OCI-LY3 (cell line): Measurements from ENCODE around the gene SNW1.

Source experiments
- H2AFZ ChIP-seq: fragments of 200-600, 300-600 bp; shearing (Covaris generic); 2 replicates; pipeline ENCODE4 v1.6.0; 2014; ENCODE audit warnings: antibody characterized with exemption, low read depth, low read length
- H3K27ac ChIP-seq: fragments of 200-600, 300-600 bp; sonication (generic); 2 replicates; pipeline ENCODE4 v1.5.1; 2014; ENCODE audit warnings: mild to moderate bottlenecking, low read length, moderate library complexity, mixed read lengths
- H3K27me3 ChIP-seq: fragments of 200-600, 300-600 bp; sonication (generic); 2 replicates; pipeline ENCODE4 v1.6.1; 2014; ENCODE audit warnings: low read depth, low read length, mixed read lengths
- H3K36me3 ChIP-seq: fragments of 200-600, 300-600 bp; sonication (generic); replicated peaks from 2 replicates; pipeline ENCODE3; 2014; ENCODE audit warnings: low read depth, low read length, mixed read lengths
- H3K4me1 ChIP-seq: fragments of 300-600, 200-600 bp; sonication (generic); 2 replicates; pipeline ENCODE4 v1.6.1; 2014; ENCODE audit warnings: low read length, mixed read lengths
- H3K4me2 ChIP-seq: fragments of 200-600, 300-600 bp; sonication (generic); 2 replicates; pipeline ENCODE4 v1.6.1; 2014; ENCODE audit warnings: low read length, mixed read lengths
- H3K4me3 ChIP-seq: fragments of 300-600, 200-600 bp; sonication (generic); 2 replicates; pipeline ENCODE4 v1.5.1; 2014; ENCODE audit warnings: antibody characterized with exemption, mild to moderate bottlenecking, low read length, moderate library complexity
- H3K79me2 ChIP-seq: fragments of 300-600, 200-600 bp; shearing (Covaris generic); 2 replicates; pipeline ENCODE4 v1.6.1; 2014; ENCODE audit warnings: mild to moderate bottlenecking, low read length, mixed read lengths
- H3K9ac ChIP-seq: fragments of 300-600, 200-600 bp; shearing (Covaris generic); 2 replicates; pipeline ENCODE4 v1.6.0; 2014; ENCODE audit warnings: mild to moderate bottlenecking, low read length, moderate library complexity
- H3K9me3 ChIP-seq: fragments of 200-600, 300-600 bp; shearing (Covaris generic); 2 replicates; pipeline ENCODE4 v1.6.1; 2014; ENCODE audit warnings: low read length, mixed read lengths; ENCODE audit not compliant: insufficient read depth
- H4K20me1 ChIP-seq: fragments of 200-600, 300-600 bp; sonication (generic); 2 replicates; pipeline ENCODE4 v1.6.1; 2016; ENCODE audit warnings: low read length, mixed read lengths; ENCODE audit not compliant: insufficient read depth
- EZH2phosphoT487 ChIP-seq: fragments of 200-600 bp; shearing (Covaris generic); IDR thresholded peaks from 2 replicates; pipeline ENCODE4 v1.6.1; 2018; ENCODE audit warnings: antibody characterized with exemption, mixed run types, low read depth
- TF ChIP-seq, protein P1 (sequence below): fragments of 200-600, 300-600 bp; sonication (generic); IDR thresholded peaks from 2 replicates; pipeline ENCODE4 v1.5.1; 2014; ENCODE audit warnings: antibody characterized with exemption, low read length, low read depth

The SNW1 gene

DNA sequence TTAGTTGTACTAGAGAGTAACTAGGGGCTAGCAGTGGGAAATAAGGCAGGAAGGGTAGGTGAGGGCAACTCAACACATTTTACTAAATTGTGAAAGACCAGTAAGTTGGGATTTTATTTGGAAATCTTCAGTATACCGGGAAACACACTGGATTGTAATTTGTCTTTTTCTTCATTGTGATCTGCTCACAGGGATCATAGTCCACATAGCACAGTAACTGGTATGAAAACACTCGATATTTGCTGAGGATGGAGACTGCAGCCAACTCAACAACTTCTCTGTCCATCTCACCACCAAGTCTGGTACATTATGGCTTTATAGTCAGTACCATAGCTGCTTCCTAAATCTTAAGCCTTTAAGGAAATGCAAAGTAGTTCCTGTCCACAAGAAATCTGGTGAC is 50.6 kb downstream of the SNW1 start:
- peaks cover 20% of the 10 kb centered on the region for H4K20me1 ChIP-seq
- H2AFZ ChIP-seq = no peak overlapping the region
- H3K79me2 ChIP-seq = peaks cover 93% of the 10 kb centered on the region
- H3K27ac ChIP-seq = no peak overlapping the region
- no peak overlapping the region for H3K9ac ChIP-seq
- H3K27me3 ChIP-seq = no peaks in the 10 kb centered on the region
- no peak for TF ChIP-seq EZH2phosphoT487
- TF ChIP-seq, protein P1, sequence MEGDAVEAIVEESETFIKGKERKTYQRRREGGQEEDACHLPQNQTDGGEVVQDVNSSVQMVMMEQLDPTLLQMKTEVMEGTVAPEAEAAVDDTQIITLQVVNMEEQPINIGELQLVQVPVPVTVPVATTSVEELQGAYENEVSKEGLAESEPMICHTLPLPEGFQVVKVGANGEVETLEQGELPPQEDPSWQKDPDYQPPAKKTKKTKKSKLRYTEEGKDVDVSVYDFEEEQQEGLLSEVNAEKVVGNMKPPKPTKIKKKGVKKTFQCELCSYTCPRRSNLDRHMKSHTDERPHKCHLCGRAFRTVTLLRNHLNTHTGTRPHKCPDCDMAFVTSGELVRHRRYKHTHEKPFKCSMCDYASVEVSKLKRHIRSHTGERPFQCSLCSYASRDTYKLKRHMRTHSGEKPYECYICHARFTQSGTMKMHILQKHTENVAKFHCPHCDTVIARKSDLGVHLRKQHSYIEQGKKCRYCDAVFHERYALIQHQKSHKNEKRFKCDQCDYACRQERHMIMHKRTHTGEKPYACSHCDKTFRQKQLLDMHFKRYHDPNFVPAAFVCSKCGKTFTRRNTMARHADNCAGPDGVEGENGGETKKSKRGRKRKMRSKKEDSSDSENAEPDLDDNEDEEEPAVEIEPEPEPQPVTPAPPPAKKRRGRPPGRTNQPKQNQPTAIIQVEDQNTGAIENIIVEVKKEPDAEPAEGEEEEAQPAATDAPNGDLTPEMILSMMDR = no peak
- peaks cover 32% of the 10 kb centered on the region for H3K4me1 ChIP-seq
- H3K4me3 ChIP-seq = no peak overlapping the region
- no peaks in the 10 kb centered on the region for H3K9me3 ChIP-seq
- H3K36me3 ChIP-seq = peaks cover 32% of the 10 kb centered on the region
- peak overlapping the region; percentile 89; the same call in 1 of the 2 replicates for H3K4me2 ChIP-seq

DNA sequence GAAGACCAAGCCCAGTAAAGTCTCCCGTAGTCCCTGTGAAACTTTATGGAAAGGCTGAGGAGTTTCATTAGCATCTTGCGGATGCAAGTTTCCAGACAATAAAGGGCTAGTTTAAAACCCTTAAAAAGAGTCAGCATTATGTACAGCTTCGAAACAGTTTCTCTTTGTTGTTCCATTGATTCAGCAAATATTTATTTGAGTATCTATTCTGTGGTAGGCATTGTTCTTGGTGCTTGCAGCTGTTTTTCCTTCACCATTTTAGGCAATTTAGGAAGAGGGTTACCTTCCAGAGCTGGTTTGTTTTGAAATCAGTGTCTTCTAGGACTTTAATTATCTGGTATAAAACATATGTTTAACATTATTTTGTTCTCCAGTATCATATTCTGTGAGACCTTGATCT is 51.5 kb downstream of the SNW1 start:
- no peak overlapping the region for H3K27ac ChIP-seq
- H3K9ac ChIP-seq = peak overlapping the region; percentile 89
- peaks cover 30% of the 10 kb centered on the region for H3K36me3 ChIP-seq
- peaks cover 91% of the 10 kb centered on the region for H3K79me2 ChIP-seq
- no peak for TF ChIP-seq EZH2phosphoT487
- TF ChIP-seq, protein P1 = no peak
- peaks cover 20% of the 10 kb centered on the region for H4K20me1 ChIP-seq
- peaks cover 27% of the 10 kb centered on the region for H3K4me1 ChIP-seq
- H3K4me2 ChIP-seq = peak overlapping the region; percentile 89
- no peaks in the 10 kb centered on the region for H3K9me3 ChIP-seq
- no peaks in the 10 kb centered on the region for H3K27me3 ChIP-seq
- peak overlapping the region; percentile 91 for H3K4me3 ChIP-seq
- H2AFZ ChIP-seq = no peak overlapping the region

DNA sequence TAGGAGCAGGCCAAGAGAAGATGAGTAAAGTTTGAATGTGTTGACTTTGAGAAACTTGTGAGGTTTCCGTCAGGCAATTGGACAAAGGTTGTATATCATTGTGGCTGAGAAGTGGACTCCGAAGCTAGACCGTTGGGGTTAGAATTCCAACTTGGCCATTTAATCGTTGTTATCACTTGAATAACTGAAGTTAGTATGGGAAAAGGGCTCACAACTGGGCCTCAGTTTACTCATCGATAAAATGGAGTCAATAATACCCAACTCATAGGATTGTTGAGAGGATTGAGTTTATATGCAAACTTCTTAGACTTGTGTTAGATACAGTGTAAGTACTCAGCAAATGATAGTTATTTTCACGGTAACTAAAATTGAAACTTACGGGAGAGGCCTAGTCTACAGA is 52.2 kb downstream of the SNW1 start:
- peak overlapping the region; percentile 89 for H3K9ac ChIP-seq
- peaks cover 31% of the 10 kb centered on the region for H3K36me3 ChIP-seq
- peaks cover 87% of the 10 kb centered on the region for H3K79me2 ChIP-seq
- no peak for TF ChIP-seq EZH2phosphoT487
- H2AFZ ChIP-seq = no peak overlapping the region
- H3K27ac ChIP-seq = 0 out of 2 replicates have a peak overlapping the region, but pooled peaks have one; percentile 47
- peak overlapping the region; percentile 89 for H3K4me2 ChIP-seq
- peaks cover 26% of the 10 kb centered on the region for H3K4me1 ChIP-seq
- H3K4me3 ChIP-seq = peak overlapping the region; percentile 91
- no peaks in the 10 kb centered on the region for H3K27me3 ChIP-seq
- H3K9me3 ChIP-seq = no peaks in the 10 kb centered on the region
- peaks cover 20% of the 10 kb centered on the region for H4K20me1 ChIP-seq

DNA sequence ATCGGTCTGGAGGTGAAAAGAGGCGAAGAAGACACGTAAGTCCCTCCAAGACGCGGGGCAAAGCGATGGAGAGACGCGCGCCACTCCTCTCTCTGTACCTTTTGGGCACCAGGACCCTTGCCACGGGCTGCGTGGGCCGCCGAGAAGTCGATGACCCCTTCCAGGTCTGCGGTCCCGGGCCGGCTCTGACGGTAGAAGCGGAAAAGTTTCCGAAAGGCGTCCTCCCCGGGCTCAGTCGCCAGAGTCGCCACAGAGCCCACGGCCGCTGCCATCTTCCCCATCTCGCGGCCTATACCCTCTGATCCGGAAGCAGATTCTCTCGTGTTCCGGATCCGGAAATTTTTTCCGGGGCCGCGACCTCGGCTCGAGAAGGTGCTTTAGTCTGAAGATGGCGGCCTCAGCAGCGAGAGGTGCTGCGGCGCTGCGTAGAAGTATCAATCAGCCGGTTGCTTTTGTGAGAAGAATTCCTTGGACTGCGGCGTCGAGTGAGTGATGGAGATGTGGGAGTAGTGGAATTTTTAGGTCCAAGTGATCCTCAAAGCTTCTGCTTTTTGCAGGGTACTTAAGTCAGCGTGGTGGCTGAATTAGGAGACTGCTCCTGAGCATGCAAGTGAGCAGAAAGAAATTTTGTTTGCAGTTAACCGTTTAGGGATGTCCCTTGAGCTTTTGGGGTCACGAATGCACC is 53.1 kb downstream of the SNW1 start, which contains the start of the genes ALKBH1 and SLIRP:
Gene ALKBH1 (minus strand): TSS at position 300 of the 685 bp plus-strand sequence. CDS start 19 bp downstream, at position 281.
Gene SLIRP (plus strand): TSS at position 380 of the 685 bp plus-strand sequence. CDS start 9 bp downstream, at position 389.
- peaks cover 79% of the 10 kb centered on the region for H3K79me2 ChIP-seq
- peak within 1 kb of the TSS; percentile 89 for H3K9ac ChIP-seq
- peaks cover 26% of the 10 kb centered on the region for H3K4me1 ChIP-seq
- H3K4me2 ChIP-seq = peak within 1 kb of the TSS; percentile 89
- H3K9me3 ChIP-seq = no peaks in the 10 kb centered on the region
- H3K27me3 ChIP-seq = no peaks in the 10 kb centered on the region
- peaks cover 26% of the 10 kb centered on the region for H3K36me3 ChIP-seq
- H3K27ac ChIP-seq = peak within 1 kb of the TSS; percentile 47
- peak within 1 kb of the TSS; percentile 55 for H2AFZ ChIP-seq
- TF ChIP-seq EZH2phosphoT487 = no peak
- TF ChIP-seq, protein P1 = no peak
- H3K4me3 ChIP-seq = peak within 1 kb of the TSS; percentile 91
- H4K20me1 ChIP-seq = peaks cover 20% of the 10 kb centered on the region
